Neural cell (in vitro differentiated cells): ENCODE results near the gene ANKRD10. TPM values are rescaled to one million over a fixed set of nuclear protein-coding genes. Genes with fewer than 3 reads are reported as not detected.

Experiments used
- H2AFZ ChIP-seq: fragments of 200-600, 300-800 bp; sonication (generic), shearing (Covaris generic); 2 replicates; pipeline ENCODE4 v1.6.0; 2014; ENCODE audit warnings: low read depth, mild to moderate bottlenecking, antibody characterized with exemption, low read length, moderate library complexity
- H3F3A ChIP-seq: fragments of 200-600 bp; shearing (Covaris generic); 2 replicates; pipeline ENCODE4 v1.6.1; 2016; ENCODE audit warnings: mild to moderate bottlenecking, moderate library complexity, mixed read lengths, antibody characterized with exemption, low read length; ENCODE audit not compliant: insufficient read depth, poor library complexity, severe bottlenecking
- H3K27ac ChIP-seq: fragments of 200-600, 300-800 bp; sonication (generic), shearing (Covaris generic); 2 replicates; pipeline ENCODE4 v1.5.1; 2014; ENCODE audit warnings: mild to moderate bottlenecking, low read length, moderate library complexity
- H3K27me3 ChIP-seq: fragments of 300-800, 200-600 bp; sonication (generic), shearing (Covaris generic); 2 replicates; pipeline ENCODE4 v1.6.0; 2014; ENCODE audit warnings: mild to moderate bottlenecking, low read depth, low read length, moderate library complexity; ENCODE audit not compliant: insufficient read depth
- H3K36me3 ChIP-seq: fragments of 300-800, 200-600 bp; sonication (generic), shearing (Covaris generic); 2 replicates; pipeline ENCODE4 v1.5.1; 2014; ENCODE audit warnings: mild to moderate bottlenecking, antibody characterized with exemption, low read length, moderate library complexity; ENCODE audit not compliant: insufficient read depth
- H3K4me2 ChIP-seq: fragments of 300-800, 200-600 bp; sonication (generic), shearing (Covaris generic); 2 replicates; pipeline ENCODE4 v1.6.0; 2014; ENCODE audit warnings: mild to moderate bottlenecking, low read length
- H3K4me3 ChIP-seq: fragments of 300-800, 200-600 bp; sonication (generic), shearing (Covaris generic); 2 replicates; pipeline ENCODE4 v1.5.1; 2014; ENCODE audit warnings: mild to moderate bottlenecking, low read length, moderate library complexity
- H3K79me2 ChIP-seq: fragments of 200-600 bp; shearing (Covaris generic); replicated peaks from 2 replicates; pipeline ENCODE4 v1.6.0; 2014; ENCODE audit warnings: mild to moderate bottlenecking, low read length, moderate library complexity; ENCODE audit not compliant: insufficient read depth
- H3K9ac ChIP-seq: fragments of 300-800, 200-600 bp; sonication (generic), shearing (Covaris generic); 2 replicates; pipeline ENCODE4 v1.6.1; 2016; ENCODE audit warnings: mild to moderate bottlenecking, low read length, mixed read lengths
- H3K9me2 ChIP-seq: fragments of 200-600 bp; shearing (Covaris generic); 2 replicates; pipeline ENCODE4 v1.6.1; 2016; ENCODE audit warnings: mild to moderate bottlenecking, low read length, mixed read lengths; ENCODE audit not compliant: insufficient read depth
- H3K9me3 ChIP-seq: fragments of 200-600, 300-800 bp; sonication (generic), shearing (Covaris generic); 2 replicates; pipeline ENCODE4 v1.6.1; 2016; ENCODE audit warnings: mild to moderate bottlenecking, mixed run types, low read length, moderate library complexity, mixed read lengths
- H4K20me1 ChIP-seq: fragments of 200-600 bp; shearing (Covaris generic); 2 replicates; pipeline ENCODE4 v1.6.1; 2016; ENCODE audit warnings: mild to moderate bottlenecking, mixed run types; ENCODE audit not compliant: insufficient read depth
- CTCF ChIP-seq: fragments of 450-650 bp; IDR thresholded peaks from 2 replicates; pipeline ENCODE4 v1.5.1; 2014; ENCODE audit warnings: antibody characterized with exemption, mild to moderate bottlenecking, moderate library complexity; ENCODE audit not compliant: poor library complexity, severe bottlenecking
- EP300 ChIP-seq: fragments of 450-650 bp; conservative IDR thresholded peaks from 2 replicates; pipeline ENCODE4 v1.6.1; 2014; ENCODE audit warnings: antibody characterized with exemption, mild to moderate bottlenecking, moderate library complexity; ENCODE audit not compliant: poor library complexity, severe bottlenecking
- EZH2 ChIP-seq: fragments of 200-600, 300-800 bp; shearing (Covaris generic), sonication (generic); IDR thresholded peaks from 2 replicates; pipeline ENCODE4 v1.6.1; 2014; ENCODE audit warnings: antibody characterized with exemption, low read length, borderline replicate concordance, mild to moderate bottlenecking; ENCODE audit not compliant: insufficient read depth, poor library complexity, severe bottlenecking
- MXI1 ChIP-seq: fragments of 450-650 bp; conservative IDR thresholded peaks from 2 replicates; pipeline ENCODE4 v1.6.1; 2014; ENCODE audit warnings: antibody characterized with exemption, mild to moderate bottlenecking; ENCODE audit not compliant: poor library complexity, severe bottlenecking
- POLR2AphosphoS5 ChIP-seq: IDR thresholded peaks from 2 replicates; pipeline ENCODE4 v1.6.1; 2012
- RAD21 ChIP-seq: fragments of 450-650 bp; conservative IDR thresholded peaks from 2 replicates; pipeline ENCODE4 v1.6.1; 2014; ENCODE audit warnings: antibody characterized with exemption, mild to moderate bottlenecking, moderate library complexity
- REST ChIP-seq: IDR thresholded peaks from 2 replicates; pipeline ENCODE4 v1.6.1; 2012; ENCODE audit warnings: borderline replicate concordance
- SMC3 ChIP-seq: fragments of 450-650 bp; conservative IDR thresholded peaks from 2 replicates; pipeline ENCODE4 v1.6.1; 2014; ENCODE audit warnings: antibody characterized with exemption, mild to moderate bottlenecking, moderate library complexity; ENCODE audit not compliant: poor library complexity
- TAF1 ChIP-seq: IDR thresholded peaks from 2 replicates; pipeline ENCODE4 v1.6.1; 2012; ENCODE audit warnings: low read depth
- polyA plus RNA-seq: library from polyadenylated mRNA; depleted of rRNA; stranded (reverse); fragments of >200 nt; gene quantifications from 2 replicates; pipeline ENCODE4 v1.2.3, GENCODE V29; 2014

ANKRD10 gene
- polyA plus RNA-seq, 1 donor from 2014 or later: 564 TPM

DNA sequence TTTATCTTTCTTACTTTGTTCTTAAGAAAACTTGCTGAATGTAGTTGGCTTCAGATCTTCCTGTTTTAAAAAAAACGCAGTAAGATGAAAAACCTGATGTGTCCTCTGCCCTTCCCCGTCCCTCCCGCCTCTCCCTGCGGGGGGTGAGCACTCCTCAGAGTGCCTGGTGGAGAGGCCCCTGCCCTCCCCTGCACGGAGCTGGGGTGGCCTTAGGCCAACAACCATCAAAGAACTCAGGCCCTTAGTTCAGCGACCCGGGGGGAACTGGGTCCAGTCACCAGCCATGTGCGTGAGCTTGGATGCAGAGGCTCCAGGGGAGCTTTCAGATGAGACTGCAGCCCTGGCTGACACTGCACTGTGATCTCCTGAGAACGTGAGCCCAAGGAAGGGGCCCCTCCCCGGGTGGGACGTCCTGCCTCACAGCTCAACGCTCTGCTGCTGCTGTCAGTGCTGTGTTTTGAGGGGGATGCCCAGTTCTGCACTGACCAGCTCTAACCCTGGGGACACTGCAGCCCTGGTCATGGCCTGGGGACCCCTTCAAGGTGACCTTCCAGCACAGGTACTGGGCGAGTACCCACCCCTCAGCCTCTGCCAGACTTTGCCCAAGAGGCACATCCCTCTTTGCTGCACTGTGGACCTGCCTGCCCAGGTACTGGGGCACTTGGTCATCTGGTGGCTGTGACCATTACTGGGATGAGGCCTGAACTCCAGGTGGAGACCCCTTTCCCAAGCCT, 42.7 kb downstream of the ANKRD10 start:
- H3K79me2 ChIP-seq: no peaks in the 10 kb centered on the region
- no peaks in the 10 kb centered on the region for H3K27me3 ChIP-seq
- H3K36me3 ChIP-seq: no peaks in the 10 kb centered on the region
- H3K4me3 ChIP-seq: no peak overlapping the region
- TF ChIP-seq REST: no peak
- no peak for TF ChIP-seq TAF1
- no peak for TF ChIP-seq RAD21
- TF ChIP-seq EP300: no peak
- TF ChIP-seq POLR2AphosphoS5: no peak
- TF ChIP-seq EZH2: no peak
- TF ChIP-seq SMC3: no peak
- no peak for TF ChIP-seq MXI1
- no peak for TF ChIP-seq CTCF
- H4K20me1 ChIP-seq: no peaks in the 10 kb centered on the region
- no peaks in the 10 kb centered on the region for H3K9me3 ChIP-seq
- no peaks in the 10 kb centered on the region for H3K9me2 ChIP-seq
- H3K4me2 ChIP-seq: no peak overlapping the region
- H3K27ac ChIP-seq: no peak overlapping the region
- no peak overlapping the region for H2AFZ ChIP-seq
- H3K9ac ChIP-seq: no peak overlapping the region
- no peaks in the 10 kb centered on the region for H3F3A ChIP-seq

DNA sequence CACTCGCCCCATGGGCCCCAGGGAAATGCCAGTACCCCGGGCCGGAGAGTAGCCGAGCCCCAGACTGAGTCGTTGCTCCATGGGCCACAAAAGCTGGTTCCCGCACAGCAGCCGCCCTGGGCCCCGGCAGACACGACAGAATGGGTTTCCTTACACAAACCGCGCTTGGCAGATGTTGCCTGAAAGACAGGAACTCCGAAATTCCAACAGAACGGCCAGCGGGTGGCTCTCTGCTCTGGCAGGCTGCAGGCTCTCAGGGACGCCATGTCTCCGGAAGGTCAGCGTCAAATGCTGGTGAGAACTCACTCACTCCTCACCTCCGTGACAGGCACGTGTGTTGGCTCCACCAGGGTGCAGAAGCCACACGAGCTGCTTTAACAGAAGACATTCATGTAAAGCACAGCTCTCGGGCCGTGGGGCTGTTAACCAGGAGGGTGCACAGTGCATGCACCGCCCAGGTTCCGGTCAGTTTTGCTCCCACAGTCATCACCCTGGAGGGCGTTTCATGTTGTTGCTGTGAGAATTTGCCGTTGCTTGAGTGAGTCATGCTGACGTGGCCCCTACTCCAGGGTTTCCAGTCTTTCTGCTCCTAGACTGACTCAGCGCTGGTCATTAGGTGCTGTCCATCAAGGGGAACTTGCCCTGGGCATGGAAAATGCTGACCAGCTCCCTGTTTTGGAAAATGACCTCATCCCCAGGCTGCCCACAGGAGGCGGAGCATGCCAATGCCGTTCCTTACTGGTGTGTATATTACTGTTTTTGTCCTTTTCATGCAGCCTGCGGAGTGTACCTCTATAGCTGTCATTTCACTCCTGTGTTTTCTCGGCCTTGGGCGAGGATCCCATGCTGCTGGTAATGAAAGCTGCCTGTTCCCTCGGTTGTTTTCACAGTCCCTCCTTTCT, 44.8 kb downstream of the ANKRD10 start:
- Histone ChIP-seq H3F3A (no peaks in the 10 kb centered on the region), H4K20me1 (no peaks in the 10 kb centered on the region), H3K79me2 (no peaks in the 10 kb centered on the region), H2AFZ (no peak overlapping the region), H3K27ac (no peak overlapping the region), H3K4me3 (no peak overlapping the region), H3K9ac (no peak overlapping the region), H3K36me3 (no peaks in the 10 kb centered on the region), H3K4me2 (no peak overlapping the region), H3K9me3 (no peaks in the 10 kb centered on the region), H3K9me2 (no peaks in the 10 kb centered on the region), H3K27me3 (no peaks in the 10 kb centered on the region)
- TF ChIP-seq CTCF (no peak), EP300 (no peak), REST (no peak), RAD21 (no peak), SMC3 (no peak), EZH2 (no peak), POLR2AphosphoS5 (no peak), MXI1 (no peak), TAF1 (no peak)
